Neural cell (in vitro differentiated cells): ENCODE measurements around the gene GNAS-AS1. TPM values are rescaled to one million over a fixed set of nuclear protein-coding genes. Genes with fewer than 3 reads are reported as not detected.

Experiments
- H2AFZ ChIP-seq: fragments of 200-600, 300-800 bp; sonication (generic), shearing (Covaris generic); 2 replicates; pipeline ENCODE4 v1.6.0; 2014; ENCODE audit warnings: low read depth, mild to moderate bottlenecking, antibody characterized with exemption, low read length, moderate library complexity
- H3F3A ChIP-seq: fragments of 200-600 bp; shearing (Covaris generic); 2 replicates; pipeline ENCODE4 v1.6.1; 2016; ENCODE audit warnings: mild to moderate bottlenecking, moderate library complexity, mixed read lengths, antibody characterized with exemption, low read length; ENCODE audit not compliant: insufficient read depth, poor library complexity, severe bottlenecking
- H3K27ac ChIP-seq: fragments of 200-600, 300-800 bp; sonication (generic), shearing (Covaris generic); 2 replicates; pipeline ENCODE4 v1.5.1; 2014; ENCODE audit warnings: mild to moderate bottlenecking, low read length, moderate library complexity
- H3K27me3 ChIP-seq: fragments of 300-800, 200-600 bp; sonication (generic), shearing (Covaris generic); 2 replicates; pipeline ENCODE4 v1.6.0; 2014; ENCODE audit warnings: mild to moderate bottlenecking, low read depth, low read length, moderate library complexity; ENCODE audit not compliant: insufficient read depth
- H3K36me3 ChIP-seq: fragments of 300-800, 200-600 bp; sonication (generic), shearing (Covaris generic); 2 replicates; pipeline ENCODE4 v1.5.1; 2014; ENCODE audit warnings: mild to moderate bottlenecking, antibody characterized with exemption, low read length, moderate library complexity; ENCODE audit not compliant: insufficient read depth
- H3K4me2 ChIP-seq: fragments of 300-800, 200-600 bp; sonication (generic), shearing (Covaris generic); 2 replicates; pipeline ENCODE4 v1.6.0; 2014; ENCODE audit warnings: mild to moderate bottlenecking, low read length
- H3K4me3 ChIP-seq: fragments of 300-800, 200-600 bp; sonication (generic), shearing (Covaris generic); 2 replicates; pipeline ENCODE4 v1.5.1; 2014; ENCODE audit warnings: mild to moderate bottlenecking, low read length, moderate library complexity
- H3K79me2 ChIP-seq: fragments of 200-600 bp; shearing (Covaris generic); replicated peaks from 2 replicates; pipeline ENCODE4 v1.6.0; 2014; ENCODE audit warnings: mild to moderate bottlenecking, low read length, moderate library complexity; ENCODE audit not compliant: insufficient read depth
- H3K9ac ChIP-seq: fragments of 300-800, 200-600 bp; sonication (generic), shearing (Covaris generic); 2 replicates; pipeline ENCODE4 v1.6.1; 2016; ENCODE audit warnings: mild to moderate bottlenecking, low read length, mixed read lengths
- H3K9me2 ChIP-seq: fragments of 200-600 bp; shearing (Covaris generic); 2 replicates; pipeline ENCODE4 v1.6.1; 2016; ENCODE audit warnings: mild to moderate bottlenecking, low read length, mixed read lengths; ENCODE audit not compliant: insufficient read depth
- H3K9me3 ChIP-seq: fragments of 200-600, 300-800 bp; sonication (generic), shearing (Covaris generic); 2 replicates; pipeline ENCODE4 v1.6.1; 2016; ENCODE audit warnings: mild to moderate bottlenecking, mixed run types, low read length, moderate library complexity, mixed read lengths
- H4K20me1 ChIP-seq: fragments of 200-600 bp; shearing (Covaris generic); 2 replicates; pipeline ENCODE4 v1.6.1; 2016; ENCODE audit warnings: mild to moderate bottlenecking, mixed run types; ENCODE audit not compliant: insufficient read depth
- EP300 ChIP-seq: fragments of 450-650 bp; conservative IDR thresholded peaks from 2 replicates; pipeline ENCODE4 v1.6.1; 2014; ENCODE audit warnings: antibody characterized with exemption, mild to moderate bottlenecking, moderate library complexity; ENCODE audit not compliant: poor library complexity, severe bottlenecking
- EZH2 ChIP-seq: fragments of 200-600, 300-800 bp; shearing (Covaris generic), sonication (generic); IDR thresholded peaks from 2 replicates; pipeline ENCODE4 v1.6.1; 2014; ENCODE audit warnings: antibody characterized with exemption, low read length, borderline replicate concordance, mild to moderate bottlenecking; ENCODE audit not compliant: insufficient read depth, poor library complexity, severe bottlenecking
- MXI1 ChIP-seq: fragments of 450-650 bp; conservative IDR thresholded peaks from 2 replicates; pipeline ENCODE4 v1.6.1; 2014; ENCODE audit warnings: antibody characterized with exemption, mild to moderate bottlenecking; ENCODE audit not compliant: poor library complexity, severe bottlenecking
- POLR2AphosphoS5 ChIP-seq: IDR thresholded peaks from 2 replicates; pipeline ENCODE4 v1.6.1; 2012
- RAD21 ChIP-seq: fragments of 450-650 bp; conservative IDR thresholded peaks from 2 replicates; pipeline ENCODE4 v1.6.1; 2014; ENCODE audit warnings: antibody characterized with exemption, mild to moderate bottlenecking, moderate library complexity
- SMC3 ChIP-seq: fragments of 450-650 bp; conservative IDR thresholded peaks from 2 replicates; pipeline ENCODE4 v1.6.1; 2014; ENCODE audit warnings: antibody characterized with exemption, mild to moderate bottlenecking, moderate library complexity; ENCODE audit not compliant: poor library complexity
- TAF1 ChIP-seq: IDR thresholded peaks from 2 replicates; pipeline ENCODE4 v1.6.1; 2012; ENCODE audit warnings: low read depth
- polyA plus RNA-seq: library from polyadenylated mRNA; depleted of rRNA; stranded (reverse); fragments of >200 nt; gene quantifications from 2 replicates; pipeline ENCODE4 v1.2.3, GENCODE V29; 2014
- TF ChIP-seq, protein P1 (sequence below): IDR thresholded peaks from 2 replicates; pipeline ENCODE4 v1.6.1; 2012; ENCODE audit warnings: borderline replicate concordance
- TF ChIP-seq, protein P2 (sequence below): fragments of 450-650 bp; IDR thresholded peaks from 2 replicates; pipeline ENCODE4 v1.5.1; 2014; ENCODE audit warnings: antibody characterized with exemption, mild to moderate bottlenecking, moderate library complexity; ENCODE audit not compliant: poor library complexity, severe bottlenecking

The GNAS-AS1 gene
- polyA plus RNA-seq, 1 donor from 2014 or later: not detected

DNA sequence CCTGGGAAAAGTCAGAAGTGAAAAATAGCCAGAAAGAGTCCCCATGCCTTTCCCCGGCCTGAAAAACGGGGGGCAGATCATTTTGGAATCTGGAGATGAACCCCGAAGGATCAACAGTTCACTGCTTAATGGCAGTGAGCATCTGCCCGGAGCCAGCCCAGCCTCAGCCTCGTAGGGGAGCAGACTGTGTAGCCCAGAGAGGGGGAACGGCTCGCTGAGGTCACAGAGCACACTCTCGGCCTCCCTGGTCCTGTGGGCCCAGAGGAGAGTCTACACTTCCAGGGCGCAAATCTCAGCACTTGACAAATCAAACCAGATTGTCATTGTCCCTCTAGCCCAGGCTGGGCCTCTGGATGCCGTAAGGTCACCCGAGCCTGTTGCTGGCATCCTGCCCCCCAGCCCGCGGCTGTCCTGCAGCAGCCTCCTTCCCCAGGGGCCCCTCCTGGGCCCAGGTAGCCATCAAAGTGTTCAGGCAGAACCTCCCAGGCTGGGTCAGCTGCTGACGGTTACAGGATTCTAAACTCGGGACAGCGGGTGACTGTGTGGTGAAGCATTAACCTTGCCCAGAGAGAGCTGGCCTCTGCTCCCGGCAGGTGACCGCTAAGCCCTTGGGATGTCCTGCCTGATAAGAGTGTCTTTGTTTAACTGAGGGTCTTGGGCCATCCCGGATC, 56.1 kb downstream of the GNAS-AS1 start:
- Histone ChIP-seq H3K9me3 (no peaks in the 10 kb centered on the region), H3F3A (no peaks in the 10 kb centered on the region), H3K9me2 (no peaks in the 10 kb centered on the region), H3K36me3 (no peaks in the 10 kb centered on the region), H3K4me3 (no peak overlapping the region), H3K79me2 (no peaks in the 10 kb centered on the region), H3K9ac (no peak overlapping the region), H3K4me2 (no peak overlapping the region), H3K27me3 (no peaks in the 10 kb centered on the region), H3K27ac (no peak overlapping the region), H2AFZ (no peak overlapping the region), H4K20me1 (no peaks in the 10 kb centered on the region)
- no peak for TF ChIP-seq SMC3
- TF ChIP-seq, protein P1, sequence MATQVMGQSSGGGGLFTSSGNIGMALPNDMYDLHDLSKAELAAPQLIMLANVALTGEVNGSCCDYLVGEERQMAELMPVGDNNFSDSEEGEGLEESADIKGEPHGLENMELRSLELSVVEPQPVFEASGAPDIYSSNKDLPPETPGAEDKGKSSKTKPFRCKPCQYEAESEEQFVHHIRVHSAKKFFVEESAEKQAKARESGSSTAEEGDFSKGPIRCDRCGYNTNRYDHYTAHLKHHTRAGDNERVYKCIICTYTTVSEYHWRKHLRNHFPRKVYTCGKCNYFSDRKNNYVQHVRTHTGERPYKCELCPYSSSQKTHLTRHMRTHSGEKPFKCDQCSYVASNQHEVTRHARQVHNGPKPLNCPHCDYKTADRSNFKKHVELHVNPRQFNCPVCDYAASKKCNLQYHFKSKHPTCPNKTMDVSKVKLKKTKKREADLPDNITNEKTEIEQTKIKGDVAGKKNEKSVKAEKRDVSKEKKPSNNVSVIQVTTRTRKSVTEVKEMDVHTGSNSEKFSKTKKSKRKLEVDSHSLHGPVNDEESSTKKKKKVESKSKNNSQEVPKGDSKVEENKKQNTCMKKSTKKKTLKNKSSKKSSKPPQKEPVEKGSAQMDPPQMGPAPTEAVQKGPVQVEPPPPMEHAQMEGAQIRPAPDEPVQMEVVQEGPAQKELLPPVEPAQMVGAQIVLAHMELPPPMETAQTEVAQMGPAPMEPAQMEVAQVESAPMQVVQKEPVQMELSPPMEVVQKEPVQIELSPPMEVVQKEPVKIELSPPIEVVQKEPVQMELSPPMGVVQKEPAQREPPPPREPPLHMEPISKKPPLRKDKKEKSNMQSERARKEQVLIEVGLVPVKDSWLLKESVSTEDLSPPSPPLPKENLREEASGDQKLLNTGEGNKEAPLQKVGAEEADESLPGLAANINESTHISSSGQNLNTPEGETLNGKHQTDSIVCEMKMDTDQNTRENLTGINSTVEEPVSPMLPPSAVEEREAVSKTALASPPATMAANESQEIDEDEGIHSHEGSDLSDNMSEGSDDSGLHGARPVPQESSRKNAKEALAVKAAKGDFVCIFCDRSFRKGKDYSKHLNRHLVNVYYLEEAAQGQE: no peak
- TF ChIP-seq EP300: no peak
- TF ChIP-seq POLR2AphosphoS5: no peak
- TF ChIP-seq MXI1: no peak
- TF ChIP-seq, protein P2, sequence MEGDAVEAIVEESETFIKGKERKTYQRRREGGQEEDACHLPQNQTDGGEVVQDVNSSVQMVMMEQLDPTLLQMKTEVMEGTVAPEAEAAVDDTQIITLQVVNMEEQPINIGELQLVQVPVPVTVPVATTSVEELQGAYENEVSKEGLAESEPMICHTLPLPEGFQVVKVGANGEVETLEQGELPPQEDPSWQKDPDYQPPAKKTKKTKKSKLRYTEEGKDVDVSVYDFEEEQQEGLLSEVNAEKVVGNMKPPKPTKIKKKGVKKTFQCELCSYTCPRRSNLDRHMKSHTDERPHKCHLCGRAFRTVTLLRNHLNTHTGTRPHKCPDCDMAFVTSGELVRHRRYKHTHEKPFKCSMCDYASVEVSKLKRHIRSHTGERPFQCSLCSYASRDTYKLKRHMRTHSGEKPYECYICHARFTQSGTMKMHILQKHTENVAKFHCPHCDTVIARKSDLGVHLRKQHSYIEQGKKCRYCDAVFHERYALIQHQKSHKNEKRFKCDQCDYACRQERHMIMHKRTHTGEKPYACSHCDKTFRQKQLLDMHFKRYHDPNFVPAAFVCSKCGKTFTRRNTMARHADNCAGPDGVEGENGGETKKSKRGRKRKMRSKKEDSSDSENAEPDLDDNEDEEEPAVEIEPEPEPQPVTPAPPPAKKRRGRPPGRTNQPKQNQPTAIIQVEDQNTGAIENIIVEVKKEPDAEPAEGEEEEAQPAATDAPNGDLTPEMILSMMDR: no peak
- no peak for TF ChIP-seq RAD21
- TF ChIP-seq EZH2: no peak
- TF ChIP-seq TAF1: no peak

DNA sequence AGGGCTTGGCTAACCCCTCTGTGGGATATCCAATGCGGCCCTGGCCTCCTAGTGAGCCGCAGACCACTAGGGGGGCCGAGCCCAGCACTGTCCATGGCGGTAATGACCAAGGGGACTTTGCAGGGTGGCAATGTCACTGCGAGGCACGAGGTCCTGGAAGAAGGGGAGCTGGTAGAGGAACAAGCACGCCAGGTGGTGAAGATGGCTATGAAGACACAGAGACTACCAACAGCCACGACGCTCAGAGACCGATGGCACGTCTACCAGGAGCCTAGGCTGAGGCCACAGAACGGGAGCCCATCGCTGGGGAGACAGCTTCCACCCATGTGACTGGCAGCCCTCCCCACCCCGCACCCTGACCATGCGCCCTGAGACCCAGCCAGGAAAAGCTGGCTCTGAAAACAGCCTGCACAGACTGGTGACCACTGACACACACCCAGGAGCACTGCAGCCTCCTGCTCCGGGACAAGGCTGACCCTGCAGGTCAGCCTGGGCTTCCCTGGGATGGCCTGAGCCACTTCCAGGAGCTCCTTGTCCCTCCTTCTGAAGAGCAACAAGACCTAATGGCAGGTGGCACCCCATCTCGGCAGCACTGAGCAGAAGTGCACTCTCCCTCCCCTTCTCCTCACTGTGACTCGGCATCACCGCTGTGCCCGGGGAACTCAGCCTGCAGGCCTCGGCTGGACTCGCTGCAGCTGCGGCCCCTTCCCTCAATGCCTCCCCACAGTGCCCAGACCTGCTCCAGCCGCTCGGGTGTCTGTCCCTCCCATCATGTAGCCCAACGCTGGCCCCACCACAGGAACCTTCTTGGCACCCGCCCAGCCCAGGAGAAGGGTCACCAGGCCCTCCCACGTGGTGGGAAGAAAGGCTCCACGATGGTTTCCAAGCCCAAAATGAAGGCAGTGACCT, 56.9 kb downstream of the GNAS-AS1 start:
- Histone ChIP-seq H3F3A (no peaks in the 10 kb centered on the region), H3K4me2 (no peak overlapping the region), H3K9me3 (no peaks in the 10 kb centered on the region), H3K9me2 (no peaks in the 10 kb centered on the region), H3K4me3 (no peak overlapping the region), H3K27me3 (no peaks in the 10 kb centered on the region), H3K27ac (no peak overlapping the region), H3K9ac (no peak overlapping the region), H2AFZ (no peak overlapping the region), H3K79me2 (no peaks in the 10 kb centered on the region), H4K20me1 (no peaks in the 10 kb centered on the region), H3K36me3 (no peaks in the 10 kb centered on the region)
- TF ChIP-seq EP300 (no peak), SMC3 (no peak), POLR2AphosphoS5 (no peak), TAF1 (no peak), EZH2 (no peak)
